Caco-2 (cell line): ENCODE data around the gene WWOX. TPM values are rescaled to one million over a fixed set of nuclear protein-coding genes. Genes with fewer than 3 reads are reported as not detected.

ENCODE experiments used
- BruUV-seq: library from RNA; stranded (reverse); fragments of 400-500 nt; replicated peaks from 2 replicates; lab custom pipeline; 2021; lab: Mats Ljungman, UMichigan
- CTCF ChIA-PET: fragments of 300-600 bp; sonication (Branson Sonifier 250); formaldehyde crosslinking; loops from one replicate; lab custom pipeline; 2022; ENCODE audit warnings: antibody characterized with exemption; lab: Charles Lee
- POLR2A ChIA-PET: fragments of 300-600 bp; sonication (Branson Sonifier 250); formaldehyde crosslinking; loops from one replicate; lab custom pipeline; 2022; ENCODE audit warnings: antibody characterized with exemption; lab: Charles Lee
- DNase-seq, 2 experiments: peaks; one replicate each; pipeline versions ENCODE4 v3.0.0 to v3.0.0-alpha.2; 2020 to 2022
- H3K27me3 ChIP-seq: replicated peaks from 2 replicates; pipeline ENCODE4 v1.6.0; 2011; ENCODE audit warnings: low read length; ENCODE audit not compliant: control insufficient read depth, insufficient read depth
- H3K36me3 ChIP-seq: 2 replicates; pipeline ENCODE4 v1.5.1; 2011; ENCODE audit warnings: low read length; ENCODE audit not compliant: control insufficient read depth, insufficient read depth
- H3K4me1 ChIP-seq: fragments of 250-450 bp; sonication (Bioruptor Pico); 2 replicates; pipeline ENCODE4 v1.5.1; 2020; ENCODE audit warnings: mild to moderate bottlenecking
- H3K4me3 ChIP-seq: 2 replicates; pipeline ENCODE4 v1.5.1; 2011; ENCODE audit warnings: low read depth, mild to moderate bottlenecking, control low read depth, low read length
- H3K9me3 ChIP-seq: fragments of 250-450 bp; sonication (Bioruptor Pico); 2 replicates; pipeline ENCODE4 v1.5.1; 2020; ENCODE audit warnings: mild to moderate bottlenecking, moderate library complexity
- H3K27ac Mint-ChIP-seq: one replicate; pipeline ENCODE4 v1.8.0; 2022; ENCODE audit warnings: mixed read lengths; ENCODE audit not compliant: unreplicated experiment
- H3K27me3 Mint-ChIP-seq: one replicate; pipeline ENCODE4 v1.8.0; 2022; ENCODE audit warnings: mixed read lengths; ENCODE audit not compliant: insufficient read depth, unreplicated experiment
- H3K36me3 Mint-ChIP-seq: one replicate; pipeline ENCODE4 v1.8.0; 2022; ENCODE audit warnings: mild to moderate bottlenecking, mixed read lengths; ENCODE audit not compliant: insufficient read depth, unreplicated experiment
- H3K4me1 Mint-ChIP-seq: one replicate; pipeline ENCODE4 v1.8.0; 2022; ENCODE audit warnings: low read depth, mixed read lengths; ENCODE audit not compliant: unreplicated experiment
- H3K4me3 Mint-ChIP-seq: one replicate; pipeline ENCODE4 v1.8.0; 2022; ENCODE audit warnings: mild to moderate bottlenecking, moderate library complexity, mixed read lengths; ENCODE audit not compliant: unreplicated experiment
- H3K9me3 Mint-ChIP-seq: one replicate; pipeline ENCODE4 v1.8.0; 2022; ENCODE audit warnings: mixed read lengths; ENCODE audit not compliant: unreplicated experiment
- CTCF ChIP-seq, 2 experiments: fragments of 200-600 bp in 1 of 2; IDR thresholded peaks; 1 replicate in 1 of 2; 2 replicates in 1 of 2; pipeline versions ENCODE4 v1.5.1 to v1.8.0; 2011 to 2022; ENCODE audit warnings: antibody characterized with exemption in 1 of 2, control low read depth in 1 of 2, inconsistent platforms in 1 of 2, low read depth in 1 of 2, low read length in 1 of 2, mild to moderate bottlenecking in 1 of 2, moderate library complexity in 1 of 2; ENCODE audit not compliant: insufficient read depth in 1 of 2, severe bottlenecking in 1 of 2, unreplicated experiment in 1 of 2
- intact Hi-C: fragments of 100-400 bp; cut with micrococcal nuclease; formaldehyde crosslinking; loops from one replicate; pipeline ENCODE4 v1.10.0; 2022; ENCODE audit not compliant: unreplicated experiment
- total RNA-seq: library from RNA; stranded (reverse); gene quantifications from 2 replicates; pipeline ENCODE4 v1.2.3, GENCODE V29; 2022

WWOX gene
- total RNA-seq, 1 experiment from 2014 or later = 45.0 TPM

DNA sequence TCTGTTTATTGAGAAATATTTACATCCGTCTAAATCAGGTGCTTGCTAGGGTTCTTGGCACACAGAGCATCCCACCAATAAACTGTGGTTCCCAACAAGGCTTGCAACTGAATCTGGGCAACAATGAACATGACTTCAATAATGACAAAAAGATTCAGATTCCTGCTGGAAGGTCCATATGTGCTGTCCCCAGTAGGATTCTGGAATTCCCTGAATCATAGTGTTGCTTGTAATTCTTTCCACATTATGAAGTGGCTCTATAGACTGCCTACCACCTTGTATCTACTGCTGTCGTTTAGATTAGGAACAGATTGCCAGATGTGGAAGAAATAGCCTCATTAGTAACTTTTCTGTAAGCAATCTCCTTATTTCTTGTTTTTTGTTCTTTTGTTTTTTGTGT lies 265.9 kb downstream of the WWOX start:
- ChIA-PET CTCF (no interaction called here), POLR2A (no interaction called here)
- Mint-ChIP-seq H3K4me3 (no peak overlapping the region), H3K27me3 (no peaks in the 10 kb centered on the region), H3K9me3 (no peaks in the 10 kb centered on the region), H3K36me3 (no peaks in the 10 kb centered on the region), H3K4me1 (peaks cover 10% of the 10 kb centered on the region), H3K27ac (no peak overlapping the region)
- TF ChIP-seq CTCF (IDR thresholded peaks at IDR 0.05; ENCODE audit: insufficient read depth in 1 of 2, low read depth in 1 of 2, low read length in 1 of 2, severe bottlenecking in 1 of 2, unreplicated experiment in 1 of 2) = no peak
- no TSS peak for BruUV-seq
- H3K4me3 ChIP-seq = no peak overlapping the region
- H3K27me3 ChIP-seq = no peaks in the 10 kb centered on the region
- no peaks in the 10 kb centered on the region for H3K9me3 ChIP-seq
- no peaks in the 10 kb centered on the region for H3K36me3 ChIP-seq
- no peaks in the 10 kb centered on the region for H3K4me1 ChIP-seq
- intact Hi-C loops = no loop called here
- no peak for DNase-seq

DNA sequence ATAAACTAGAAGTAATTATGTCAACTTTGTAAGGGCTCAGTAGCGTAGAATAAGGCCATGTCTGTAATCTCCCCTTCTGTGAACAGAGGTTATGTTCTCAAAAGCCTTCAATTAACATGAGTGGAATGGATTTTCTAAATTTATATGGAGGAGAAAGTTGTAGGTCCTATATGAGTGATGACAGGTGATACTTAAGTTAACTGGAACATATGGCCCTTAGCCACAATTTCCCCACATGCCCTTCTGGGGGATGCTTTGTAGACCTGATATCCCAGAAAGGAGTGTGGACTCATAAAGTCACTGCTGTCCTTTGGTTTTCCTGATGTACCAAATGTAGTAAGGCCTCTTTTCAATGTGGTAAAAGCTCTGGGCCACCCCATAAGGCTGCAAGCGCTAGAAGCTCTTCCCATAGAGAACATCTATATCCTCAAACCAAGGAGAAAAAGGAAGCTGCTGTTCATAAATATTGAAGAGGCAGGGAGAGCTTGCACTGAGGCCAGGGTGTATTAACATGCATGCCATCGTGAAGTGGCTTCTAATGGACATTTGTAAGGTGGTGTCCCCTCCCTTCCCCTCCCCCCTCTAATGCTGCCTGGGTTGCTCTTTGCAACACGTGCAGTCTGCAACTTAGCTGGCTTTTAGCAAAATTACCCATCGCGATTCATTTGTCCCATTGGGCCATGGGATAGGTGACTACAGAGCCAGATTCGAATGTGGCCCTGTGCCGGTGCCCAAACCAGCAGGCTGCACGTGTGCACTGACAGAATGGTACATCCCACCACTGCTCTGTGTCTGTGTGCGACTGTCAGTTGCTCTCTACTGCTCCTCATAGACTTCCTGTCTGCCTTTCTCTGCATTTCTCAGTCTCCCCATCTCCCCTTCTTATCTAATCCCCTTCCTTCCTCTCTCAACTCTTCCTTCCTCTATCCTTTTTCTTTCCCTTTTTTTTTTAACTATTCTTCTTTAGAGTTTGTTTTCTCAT lies 269.0 kb downstream of the WWOX start:
- BruUV-seq = no TSS peak
- intact Hi-C loops = no loop called here
- DNase-seq = no peak
- Mint-ChIP-seq H3K36me3 (no peaks in the 10 kb centered on the region), H3K4me1 (peaks cover 10% of the 10 kb centered on the region), H3K27ac (no peak overlapping the region), H3K9me3 (peaks cover 10% of the 10 kb centered on the region), H3K4me3 (no peak overlapping the region), H3K27me3 (no peaks in the 10 kb centered on the region)
- Histone ChIP-seq H3K4me1 (no peaks in the 10 kb centered on the region), H3K4me3 (no peak overlapping the region), H3K9me3 (no peaks in the 10 kb centered on the region), H3K27me3 (no peaks in the 10 kb centered on the region), H3K36me3 (no peaks in the 10 kb centered on the region)
- CTCF ChIA-PET = no interaction called here
- TF ChIP-seq CTCF (IDR thresholded peaks at IDR 0.05; ENCODE audit: insufficient read depth in 1 of 2, low read depth in 1 of 2, low read length in 1 of 2, severe bottlenecking in 1 of 2, unreplicated experiment in 1 of 2) = no peak
- POLR2A ChIA-PET = no interaction called here

GRCh38 chr16:78372277-78372676 lies 272.8 kb downstream of the WWOX start:
- no peak for DNase-seq
- ChIA-PET POLR2A (no interaction called here), CTCF (no interaction called here)
- intact Hi-C loops = no loop called here
- Mint-ChIP-seq H3K27ac (no peak overlapping the region), H3K4me3 (no peak overlapping the region), H3K36me3 (peaks cover 4% of the 10 kb centered on the region), H3K27me3 (no peaks in the 10 kb centered on the region), H3K4me1 (peaks cover 21% of the 10 kb centered on the region), H3K9me3 (peaks cover 20% of the 10 kb centered on the region)
- no peaks in the 10 kb centered on the region for H3K27me3 ChIP-seq
- peaks cover 17% of the 10 kb centered on the region for H3K4me1 ChIP-seq
- H3K4me3 ChIP-seq = no peak overlapping the region
- BruUV-seq = no TSS peak
- no peaks in the 10 kb centered on the region for H3K9me3 ChIP-seq
- no peak for TF ChIP-seq CTCF (IDR thresholded peaks at IDR 0.05; ENCODE audit: insufficient read depth in 1 of 2, low read depth in 1 of 2, low read length in 1 of 2, severe bottlenecking in 1 of 2, unreplicated experiment in 1 of 2)
- no peaks in the 10 kb centered on the region for H3K36me3 ChIP-seq
